Hepatocyte (in vitro differentiated cells): ENCODE data around the gene FAM81A.

Source experiments
- CTCF ChIP-seq: fragments of 200-600 bp; sonication (generic); IDR thresholded peaks from 2 replicates; pipeline ENCODE4 v1.5.1; 2016; ENCODE audit warnings: antibody characterized with exemption, mild to moderate bottlenecking; ENCODE audit not compliant: poor library complexity
- EZH2 ChIP-seq: fragments of 200-600 bp; sonication (generic); IDR thresholded peaks from 2 replicates; pipeline ENCODE4 v1.6.1; 2016; ENCODE audit warnings: antibody characterized with exemption, mild to moderate bottlenecking, borderline replicate concordance
- EZH2phosphoT487 ChIP-seq: fragments of 200-600 bp; sonication (generic); IDR thresholded peaks from one replicate; pipeline ENCODE4 v1.6.1; 2018; ENCODE audit warnings: antibody characterized with exemption, mild to moderate bottlenecking, low read depth, moderate library complexity; ENCODE audit not compliant: unreplicated experiment, severe bottlenecking

- no peak for TF ChIP-seq CTCF
- TF ChIP-seq EZH2: no peak
- TF ChIP-seq EZH2phosphoT487: no peak
These were observed 35.2 kb downstream of the FAM81A start for GRCh38 chr15:59473226-59473625.
